Measurements from ENCODE around the gene RIMS3.

GRCh38 chr1:40706626-40707025, 41.1 kb upstream of the RIMS3 start:
- TF ChIP-seq POLR2A (IDR thresholded peaks at IDR 0.05): no peak
- TF ChIP-seq, protein P1, sequence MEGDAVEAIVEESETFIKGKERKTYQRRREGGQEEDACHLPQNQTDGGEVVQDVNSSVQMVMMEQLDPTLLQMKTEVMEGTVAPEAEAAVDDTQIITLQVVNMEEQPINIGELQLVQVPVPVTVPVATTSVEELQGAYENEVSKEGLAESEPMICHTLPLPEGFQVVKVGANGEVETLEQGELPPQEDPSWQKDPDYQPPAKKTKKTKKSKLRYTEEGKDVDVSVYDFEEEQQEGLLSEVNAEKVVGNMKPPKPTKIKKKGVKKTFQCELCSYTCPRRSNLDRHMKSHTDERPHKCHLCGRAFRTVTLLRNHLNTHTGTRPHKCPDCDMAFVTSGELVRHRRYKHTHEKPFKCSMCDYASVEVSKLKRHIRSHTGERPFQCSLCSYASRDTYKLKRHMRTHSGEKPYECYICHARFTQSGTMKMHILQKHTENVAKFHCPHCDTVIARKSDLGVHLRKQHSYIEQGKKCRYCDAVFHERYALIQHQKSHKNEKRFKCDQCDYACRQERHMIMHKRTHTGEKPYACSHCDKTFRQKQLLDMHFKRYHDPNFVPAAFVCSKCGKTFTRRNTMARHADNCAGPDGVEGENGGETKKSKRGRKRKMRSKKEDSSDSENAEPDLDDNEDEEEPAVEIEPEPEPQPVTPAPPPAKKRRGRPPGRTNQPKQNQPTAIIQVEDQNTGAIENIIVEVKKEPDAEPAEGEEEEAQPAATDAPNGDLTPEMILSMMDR (IDR thresholded peaks at IDR 0.05): no peak
